Suppressor macrophage treated with lipopolysaccharide for 4 hours (primary cell): Measurements from ENCODE around the gene KIF16B.
A peak's percentile ranks its signal among the peaks of the same experiment; 100 is the strongest.

Source experiments
- DNase-seq: peaks from one replicate; pipeline ENCODE4 v3.0.0-alpha.2; 2020

KIF16B gene

DNA sequence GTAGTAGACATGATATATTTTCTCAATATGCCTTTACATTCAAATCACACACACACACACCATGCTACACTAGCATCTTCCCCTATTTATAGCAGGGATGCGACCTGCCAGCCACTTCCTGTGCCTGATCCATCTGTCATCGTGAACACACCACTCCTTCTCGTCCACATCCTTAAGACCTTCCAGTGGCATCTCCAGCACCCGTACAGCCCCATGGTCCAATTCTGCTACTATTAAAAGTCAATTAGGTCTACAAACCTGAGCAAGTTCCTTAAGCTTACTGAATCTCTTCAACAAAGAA is 54.5 kb downstream of the KIF16B start:
- no peak for DNase-seq

DNA sequence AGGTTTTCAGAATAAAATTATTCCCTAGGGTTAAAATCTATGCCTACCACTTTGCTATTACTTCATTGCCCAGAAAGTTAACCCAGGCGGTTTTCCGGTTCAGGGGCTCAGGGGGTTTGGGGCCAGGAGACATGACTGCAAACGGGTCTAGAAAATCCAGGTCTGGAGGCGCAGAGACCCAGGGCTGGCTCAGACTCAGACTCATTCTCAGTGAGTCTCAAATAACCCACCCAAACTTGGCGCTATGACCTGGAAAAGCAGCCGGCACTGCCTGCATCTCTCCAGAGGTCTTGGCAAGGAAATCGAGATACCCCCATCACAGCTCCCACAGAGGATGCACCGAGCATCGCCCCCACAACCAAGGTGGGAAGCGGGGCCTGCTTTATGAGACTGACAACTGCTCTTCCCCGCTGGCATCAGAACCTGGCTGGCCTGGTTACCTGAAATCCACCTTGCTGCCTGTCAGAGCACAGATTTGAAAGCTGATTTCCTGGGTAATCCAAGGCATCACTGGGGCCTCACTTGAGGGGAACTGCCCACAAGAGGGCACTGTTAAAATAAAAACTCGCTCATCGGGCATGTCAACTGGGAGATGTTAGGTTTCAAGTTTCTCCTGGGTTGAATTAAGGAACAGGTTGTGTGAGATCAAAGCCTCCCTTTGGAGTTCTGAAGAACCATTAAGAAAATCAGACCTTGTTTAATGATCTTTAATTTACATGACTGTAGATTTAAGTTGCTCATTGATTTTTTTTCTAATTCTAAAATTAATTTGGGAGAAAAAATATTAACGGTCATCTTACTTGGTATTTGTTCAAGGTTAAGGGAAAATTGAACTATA is 55.1 kb downstream of the KIF16B start:
- DNase-seq, result peak; percentile 56

- no peak for DNase-seq
Measured at GRCh38 chr20:16516794-16517193, 56.5 kb downstream of the KIF16B start.

GRCh38 chr20:16515046-16515445 is 58.2 kb downstream of the KIF16B start:
- DNase-seq, result no peak

DNA sequence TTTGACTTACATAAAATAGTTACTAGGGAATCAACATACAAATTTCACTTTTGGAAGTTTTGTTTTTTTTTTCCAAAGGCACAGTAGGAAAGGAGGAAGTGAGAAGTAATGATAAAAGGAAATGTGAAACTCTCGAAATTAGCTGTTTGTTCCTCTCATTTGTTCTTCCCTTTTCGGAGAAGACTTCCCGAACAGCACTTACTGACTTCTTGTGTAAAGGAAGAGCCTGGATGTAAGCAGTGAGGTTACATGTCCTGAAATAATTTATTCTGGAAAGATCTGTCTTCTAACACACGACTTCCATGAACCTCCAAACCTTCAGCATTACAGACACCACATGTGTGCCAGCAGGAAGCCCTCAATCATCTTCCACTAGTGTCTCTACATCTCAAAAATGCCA is 59.1 kb downstream of the KIF16B start:
- peak; percentile 80 for DNase-seq

DNA sequence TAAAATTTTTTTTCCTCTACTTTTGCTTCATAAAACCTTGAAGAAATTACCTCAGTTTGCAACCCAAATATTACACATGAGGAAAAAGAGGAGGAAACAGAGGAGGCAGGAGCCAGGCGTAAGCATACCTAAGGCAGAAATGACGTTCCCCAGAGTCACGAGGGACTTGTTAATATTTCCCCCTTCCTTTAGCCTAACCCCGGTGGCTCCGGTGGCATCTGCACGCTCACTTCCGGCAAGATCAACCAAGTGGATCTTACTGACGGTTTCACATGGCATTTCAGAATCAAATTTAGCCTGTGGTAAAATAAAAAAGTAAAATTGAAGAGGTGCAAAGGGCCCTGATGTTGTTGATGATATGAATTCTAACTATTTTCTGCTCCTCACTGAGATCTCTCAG is 67.4 kb downstream of the KIF16B start:
- DNase-seq, result no peak

- no peak for DNase-seq
Measured at GRCh38 chr20:16501301-16501700, 71.9 kb downstream of the KIF16B start.

- DNase-seq, result no peak
Measured at GRCh38 chr20:16500197-16500596, 73.1 kb downstream of the KIF16B start.

GRCh38 chr20:16498526-16499253 is 74.6 kb downstream of the KIF16B start:
- no peak for DNase-seq

- DNase-seq, result no peak
Measured at GRCh38 chr20:16497896-16498295, 75.4 kb downstream of the KIF16B start.

- DNase-seq, result no peak
Measured at GRCh38 chr20:16493486-16493885, 79.8 kb downstream of the KIF16B start.

- peak; percentile 81 for DNase-seq
Measured at GRCh38 chr20:16491294-16491905, 81.8 kb downstream of the KIF16B start.

GRCh38 chr20:16490696-16491095 is 82.6 kb downstream of the KIF16B start:
- DNase-seq, result no peak

- no peak for DNase-seq
Measured at GRCh38 chr20:16488616-16489015, 84.6 kb downstream of the KIF16B start.

- DNase-seq, result no peak
Measured at GRCh38 chr20:16488086-16488485, 85.2 kb downstream of the KIF16B start.

DNA sequence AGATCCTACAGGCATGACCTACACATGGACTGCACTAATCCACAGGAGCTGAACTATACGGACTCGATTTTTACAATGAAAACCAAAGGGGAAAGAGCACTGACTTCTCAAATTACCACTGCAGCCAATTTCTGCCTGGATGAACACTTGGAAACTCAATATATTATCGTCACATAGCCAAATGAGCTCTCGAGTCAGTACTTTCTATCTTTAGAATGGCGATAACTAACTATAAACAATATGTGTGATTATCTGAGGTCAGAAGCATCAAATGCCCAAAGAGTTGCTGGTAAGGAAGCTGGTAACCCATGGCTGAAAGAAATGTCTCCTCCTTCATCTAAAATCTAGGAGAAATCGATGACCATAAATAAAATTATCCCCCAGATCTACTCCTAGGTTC is 86.7 kb downstream of the KIF16B start:
- DNase-seq, result no peak

DNA sequence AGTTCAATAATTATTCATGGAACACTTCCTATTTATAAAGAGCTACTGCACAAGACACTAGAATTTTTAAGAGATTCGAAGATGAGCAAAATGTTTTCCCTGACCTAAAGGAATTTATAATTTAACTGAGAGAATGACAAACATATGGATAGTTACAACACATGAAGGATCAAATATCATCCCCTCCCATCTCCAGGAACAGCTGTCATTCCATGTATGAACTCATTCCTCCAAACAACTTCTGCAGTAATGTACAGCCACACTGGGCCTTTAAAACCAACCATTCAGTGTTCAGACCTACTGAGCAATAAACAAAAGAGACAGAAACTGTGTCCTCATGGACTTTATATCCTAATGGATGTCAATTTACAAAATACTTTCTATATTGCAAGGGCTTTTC is 87.8 kb downstream of the KIF16B start:
- DNase-seq, result no peak

- DNase-seq, result no peak
Measured at GRCh38 chr20:16483024-16483423, 90.2 kb downstream of the KIF16B start.

DNA sequence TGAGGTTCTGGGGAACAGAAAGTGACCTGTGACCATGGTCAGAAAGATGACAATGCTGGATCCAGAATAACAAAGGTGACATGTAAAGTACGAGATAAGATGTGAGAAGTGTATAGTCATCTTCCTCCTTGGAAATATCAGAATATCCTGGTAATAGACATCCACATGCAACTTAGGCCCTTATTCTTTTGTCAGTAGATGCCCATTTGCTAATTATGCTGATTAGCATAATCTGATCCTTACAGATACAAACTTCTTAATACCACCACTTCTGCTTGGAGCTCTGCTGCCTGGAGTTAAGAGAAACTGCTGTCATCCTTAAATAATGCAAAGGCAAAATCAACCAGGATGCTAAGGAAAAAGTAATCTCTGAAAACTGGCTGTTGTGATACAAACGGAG is 91.3 kb downstream of the KIF16B start:
- DNase-seq, result no peak

- DNase-seq, result no peak
Measured at GRCh38 chr20:16479666-16480065, 93.6 kb downstream of the KIF16B start.

DNA sequence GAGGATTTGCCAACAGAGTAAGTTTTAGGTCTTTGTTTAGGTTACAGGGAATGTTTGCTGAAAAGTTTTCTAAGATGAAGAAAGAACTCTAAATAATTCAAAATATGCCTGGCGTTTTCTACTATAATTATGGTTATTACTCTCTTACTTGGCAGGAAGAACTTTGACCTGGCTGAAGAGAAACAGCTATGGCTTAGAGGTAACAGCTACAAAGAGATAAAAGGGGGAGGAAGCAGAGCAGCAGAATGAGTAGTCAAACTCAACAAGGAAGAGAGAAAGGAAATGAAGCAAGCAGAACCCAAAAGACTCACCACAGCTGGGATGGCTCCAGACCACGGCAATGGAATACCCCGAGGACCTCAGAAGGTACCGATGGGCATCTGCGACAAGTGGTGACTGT is 95.6 kb downstream of the KIF16B start:
- DNase-seq, result no peak

- peak; percentile 61 for DNase-seq
Measured at GRCh38 chr20:16476032-16476431, 97.2 kb downstream of the KIF16B start.

DNA sequence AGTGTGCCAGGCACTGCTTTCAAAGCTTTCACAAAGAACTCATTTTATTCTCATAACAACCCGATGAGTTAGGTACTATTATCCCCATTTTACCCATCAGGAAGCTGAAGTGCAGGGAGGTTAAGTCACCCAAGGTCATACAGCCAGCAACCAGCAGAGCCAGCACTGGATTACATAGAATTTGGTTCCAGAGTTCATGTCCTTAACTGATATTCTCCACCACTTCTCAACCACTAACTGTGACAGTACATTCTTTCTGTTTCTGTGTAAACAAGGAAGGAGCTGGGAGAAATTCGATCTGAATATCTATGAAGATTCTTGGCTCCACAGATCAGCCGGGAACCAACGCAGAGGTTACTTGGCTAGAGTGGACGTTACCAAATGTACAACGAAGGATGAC is 98.0 kb downstream of the KIF16B start:
- DNase-seq, result no peak

DNA sequence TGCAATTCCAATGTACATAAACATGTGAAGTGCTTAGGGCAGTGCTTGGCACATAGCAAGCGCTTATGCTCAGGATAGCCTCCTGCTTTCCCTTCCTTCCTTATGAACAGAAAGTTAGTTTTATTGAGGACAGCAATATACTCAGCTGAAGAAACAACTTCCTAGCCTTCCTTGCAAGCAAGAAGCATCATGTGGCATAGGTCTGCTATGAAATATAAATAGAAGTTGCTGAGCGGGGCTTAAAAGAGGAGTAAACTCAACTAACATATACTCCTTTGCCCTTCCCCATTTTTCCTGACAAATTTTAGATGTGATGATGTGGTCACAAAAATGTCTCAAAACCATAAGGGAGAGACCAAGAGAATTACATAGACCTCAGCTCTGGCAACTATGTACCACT is 98.9 kb downstream of the KIF16B start:
- no peak for DNase-seq
